ENCODE results near the gene KLHL29. TPM values are rescaled to one million over a fixed set of nuclear protein-coding genes. Genes with fewer than 3 reads are reported as not detected.

The KLHL29 gene
- total and polyA plus RNA-seq, 2 experiments from 2014 or later, result 3.8 to 9.9 TPM

DNA sequence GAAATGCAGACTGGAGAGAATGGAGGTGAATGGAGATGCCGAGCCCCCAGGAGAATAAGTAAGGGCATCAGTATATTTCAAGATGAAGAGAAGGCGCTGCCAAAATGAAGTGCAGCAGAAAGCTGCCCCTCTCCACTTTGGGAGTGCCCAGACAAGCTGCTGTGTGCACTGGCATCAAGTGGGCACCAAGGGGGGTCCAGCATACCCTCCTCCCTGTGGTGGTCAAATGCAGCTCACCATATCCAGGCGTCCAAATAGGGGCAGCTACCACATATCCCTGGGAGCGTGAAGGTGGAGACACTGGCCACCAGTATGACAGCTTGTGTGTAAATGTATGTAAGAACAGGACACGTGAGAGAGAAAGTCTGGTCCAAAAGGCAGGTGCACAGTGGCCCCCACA, 236.6 kb downstream of the KLHL29 start:
- Histone ChIP-seq H3K36me3 (replicated peaks; ENCODE audit: insufficient read depth, low read depth) (no peaks in the 10 kb centered on the region), H3K79me2 (no peaks in the 10 kb centered on the region), H3K27me3 (no peaks in the 10 kb centered on the region), H3K9me2 (replicated peaks; ENCODE audit: insufficient read depth) (no peaks in the 10 kb centered on the region), H3K9me3 (ENCODE audit: low read depth) (no peaks in the 10 kb centered on the region), H3K27ac (peak overlapping the region; percentile 22), H4K20me1 (ENCODE audit: insufficient read depth, poor library complexity, severe bottlenecking) (no peaks in the 10 kb centered on the region), H3K4me2 (peak overlapping the region; percentile 33), H2AFZ (no peak overlapping the region), H3K4me3 (no peak overlapping the region), H3K4me1 (ENCODE audit: insufficient read depth) (peaks cover 32% of the 10 kb centered on the region)
- 91% methylated on average over 5 of the region's 5 CpGs for WGBS (ENCODE audit: low lambda C conversion rate, missing lambda C conversion rate)
- TF ChIP-seq EZH2phosphoT487 (IDR thresholded peaks at IDR 0.05; ENCODE audit: low read depth, severe bottlenecking, unreplicated experiment) (no peak), EZH2 (IDR thresholded peaks at IDR 0.05; ENCODE audit: borderline replicate concordance) (no peak)
- TF ChIP-seq, protein P1, sequence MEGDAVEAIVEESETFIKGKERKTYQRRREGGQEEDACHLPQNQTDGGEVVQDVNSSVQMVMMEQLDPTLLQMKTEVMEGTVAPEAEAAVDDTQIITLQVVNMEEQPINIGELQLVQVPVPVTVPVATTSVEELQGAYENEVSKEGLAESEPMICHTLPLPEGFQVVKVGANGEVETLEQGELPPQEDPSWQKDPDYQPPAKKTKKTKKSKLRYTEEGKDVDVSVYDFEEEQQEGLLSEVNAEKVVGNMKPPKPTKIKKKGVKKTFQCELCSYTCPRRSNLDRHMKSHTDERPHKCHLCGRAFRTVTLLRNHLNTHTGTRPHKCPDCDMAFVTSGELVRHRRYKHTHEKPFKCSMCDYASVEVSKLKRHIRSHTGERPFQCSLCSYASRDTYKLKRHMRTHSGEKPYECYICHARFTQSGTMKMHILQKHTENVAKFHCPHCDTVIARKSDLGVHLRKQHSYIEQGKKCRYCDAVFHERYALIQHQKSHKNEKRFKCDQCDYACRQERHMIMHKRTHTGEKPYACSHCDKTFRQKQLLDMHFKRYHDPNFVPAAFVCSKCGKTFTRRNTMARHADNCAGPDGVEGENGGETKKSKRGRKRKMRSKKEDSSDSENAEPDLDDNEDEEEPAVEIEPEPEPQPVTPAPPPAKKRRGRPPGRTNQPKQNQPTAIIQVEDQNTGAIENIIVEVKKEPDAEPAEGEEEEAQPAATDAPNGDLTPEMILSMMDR (IDR thresholded peaks at IDR 0.05; ENCODE audit: poor library complexity), result no peak
- no peak for DNase-seq (ENCODE audit: low spot score)

DNA sequence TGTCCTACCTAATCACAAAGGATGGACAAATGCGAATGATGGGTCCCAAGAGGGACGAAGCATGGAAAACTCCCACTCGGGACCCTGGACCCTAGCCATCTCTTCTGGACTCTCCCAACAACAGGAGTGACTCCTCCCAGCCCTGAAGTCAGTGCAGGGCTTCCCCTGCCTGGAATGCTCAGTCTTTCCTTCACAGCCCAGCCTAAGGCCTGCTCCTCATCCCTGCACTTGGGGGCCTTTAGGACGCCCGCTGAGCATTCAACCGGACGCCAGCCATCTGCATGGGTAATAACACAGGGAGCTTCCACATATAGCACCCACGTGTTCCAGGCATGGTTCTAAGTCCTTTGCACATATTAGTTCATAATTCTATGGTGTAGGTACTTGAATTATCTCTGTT, 237.5 kb downstream of the KLHL29 start:
- Histone ChIP-seq H3K79me2 (no peaks in the 10 kb centered on the region), H3K27me3 (no peaks in the 10 kb centered on the region), H3K4me2 (no peak overlapping the region), H2AFZ (no peak overlapping the region), H4K20me1 (ENCODE audit: insufficient read depth, poor library complexity, severe bottlenecking) (no peaks in the 10 kb centered on the region), H3K27ac (no peak overlapping the region), H3K9me3 (ENCODE audit: low read depth) (no peaks in the 10 kb centered on the region), H3K4me1 (ENCODE audit: insufficient read depth) (peaks cover 28% of the 10 kb centered on the region), H3K36me3 (replicated peaks; ENCODE audit: insufficient read depth, low read depth) (no peaks in the 10 kb centered on the region), H3K4me3 (no peak overlapping the region), H3K9me2 (replicated peaks; ENCODE audit: insufficient read depth) (no peaks in the 10 kb centered on the region)
- WGBS (ENCODE audit: low lambda C conversion rate, missing lambda C conversion rate), result 93% methylated on average over 8 of the region's 8 CpGs
- DNase-seq (ENCODE audit: low spot score), result no peak
- TF ChIP-seq EZH2phosphoT487 (IDR thresholded peaks at IDR 0.05; ENCODE audit: low read depth, severe bottlenecking, unreplicated experiment) (no peak), EZH2 (IDR thresholded peaks at IDR 0.05; ENCODE audit: borderline replicate concordance) (no peak)
- TF ChIP-seq, protein P1 (IDR thresholded peaks at IDR 0.05; ENCODE audit: poor library complexity), result no peak

DNA sequence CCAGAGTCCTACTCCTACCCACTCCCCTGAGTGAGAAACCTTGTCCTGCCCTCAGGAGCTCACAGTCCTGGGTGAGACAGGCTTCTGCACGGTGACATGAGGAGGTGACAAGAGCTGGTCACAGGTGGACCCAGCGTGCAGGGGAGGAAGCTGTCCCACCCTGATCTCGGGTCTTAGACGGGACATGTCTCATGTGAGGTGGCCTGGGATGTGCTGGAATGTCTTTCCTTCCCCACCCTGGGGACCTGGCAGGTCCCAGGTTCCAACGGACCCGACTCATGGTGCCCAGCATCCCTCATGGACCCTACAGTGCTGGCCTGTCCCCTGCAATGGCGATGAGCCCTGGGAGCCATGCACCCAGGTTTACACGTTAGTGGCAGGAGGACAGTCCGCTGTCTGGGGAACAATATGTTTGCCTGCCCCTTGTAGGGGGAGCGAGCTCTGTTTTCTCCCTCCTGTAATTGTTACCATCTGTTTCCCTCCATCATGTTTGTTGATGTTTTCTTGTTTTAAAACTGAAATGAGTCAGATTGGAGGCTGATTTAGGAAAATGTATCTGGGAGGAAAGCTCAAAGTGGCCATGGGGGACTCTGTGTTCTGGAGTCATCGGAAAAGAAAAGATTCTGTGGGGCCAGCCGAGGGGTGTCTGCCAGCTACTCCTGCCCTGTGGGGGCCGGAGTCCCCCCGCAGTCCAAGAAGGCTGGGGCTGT, 238.1 kb downstream of the KLHL29 start:
- Histone ChIP-seq H3K4me1 (ENCODE audit: insufficient read depth) (peaks cover 27% of the 10 kb centered on the region), H3K27me3 (no peaks in the 10 kb centered on the region), H3K9me3 (ENCODE audit: low read depth) (no peaks in the 10 kb centered on the region), H3K27ac (peak overlapping the region; percentile 23), H3K9me2 (replicated peaks; ENCODE audit: insufficient read depth) (no peaks in the 10 kb centered on the region), H3K36me3 (replicated peaks; ENCODE audit: insufficient read depth, low read depth) (no peaks in the 10 kb centered on the region), H3K4me3 (no peak overlapping the region), H2AFZ (no peak overlapping the region), H3K4me2 (no peak overlapping the region), H3K79me2 (no peaks in the 10 kb centered on the region), H4K20me1 (ENCODE audit: insufficient read depth, poor library complexity, severe bottlenecking) (no peaks in the 10 kb centered on the region)
- 73% methylated on average over 14 of the region's 14 CpGs for WGBS (ENCODE audit: low lambda C conversion rate, missing lambda C conversion rate)
- no peak for DNase-seq (ENCODE audit: low spot score)
- TF ChIP-seq EZH2 (IDR thresholded peaks at IDR 0.05; ENCODE audit: borderline replicate concordance) (no peak), EZH2phosphoT487 (IDR thresholded peaks at IDR 0.05; ENCODE audit: low read depth, severe bottlenecking, unreplicated experiment) (no peak)
- TF ChIP-seq, protein P1 (IDR thresholded peaks at IDR 0.05; ENCODE audit: poor library complexity), result no peak

Measured in hepatocyte (in vitro differentiated cells).